Endodermal cell (in vitro differentiated cells): ENCODE results near the gene UGT1A10. TPM values are rescaled to one million over a fixed set of nuclear protein-coding genes. Genes with fewer than 3 reads are reported as not detected.

Source experiments
- DNase-seq: peaks from one replicate; pipeline ENCODE4 v3.0.0-alpha.2; 2017
- H3K27ac ChIP-seq: 2 replicates; pipeline ENCODE4 v1.5.1; 2013; ENCODE audit warnings: mild to moderate bottlenecking, low read depth, low read length, moderate library complexity
- H3K27me3 ChIP-seq: 2 replicates; pipeline ENCODE4 v1.6.1; 2013; ENCODE audit warnings: mild to moderate bottlenecking, low read length, moderate library complexity; ENCODE audit not compliant: insufficient read depth, control insufficient read depth, poor library complexity, severe bottlenecking
- H3K36me3 ChIP-seq: 2 replicates; pipeline ENCODE4 v1.7.0; 2013; ENCODE audit warnings: mild to moderate bottlenecking, low read length, moderate library complexity; ENCODE audit not compliant: control insufficient read depth, insufficient read depth
- H3K4me1 ChIP-seq: one replicate; pipeline ENCODE4 v1.7.0; 2013; ENCODE audit warnings: low read length; ENCODE audit not compliant: control insufficient read depth, insufficient read depth
- H3K4me3 ChIP-seq: 2 replicates; pipeline ENCODE4 v1.5.1; 2013; ENCODE audit warnings: mild to moderate bottlenecking, low read length, moderate library complexity
- H3K9ac ChIP-seq: 2 replicates; pipeline ENCODE4 v1.6.1; 2013; ENCODE audit warnings: mild to moderate bottlenecking, low read length, moderate library complexity; ENCODE audit not compliant: poor library complexity, severe bottlenecking; ENCODE audit errors: extremely low read depth
- H3K9me3 ChIP-seq: 2 replicates; pipeline ENCODE4 v1.6.1; 2013; ENCODE audit warnings: mild to moderate bottlenecking, low read length, moderate library complexity; ENCODE audit not compliant: control insufficient read depth
- H3K27ac Mint-ChIP-seq: 2 replicates; pipeline ENCODE4 v1.8.0; 2020; ENCODE audit warnings: mixed read lengths
- H3K27me3 Mint-ChIP-seq: 2 replicates; pipeline ENCODE4 v1.8.0; 2021; ENCODE audit warnings: mild to moderate bottlenecking, mixed read lengths; ENCODE audit not compliant: insufficient read depth
- H3K36me3 Mint-ChIP-seq: 2 replicates; pipeline ENCODE4 v1.8.0; 2020; ENCODE audit warnings: low read depth, mixed read lengths
- H3K4me1 Mint-ChIP-seq: 2 replicates; pipeline ENCODE4 v1.8.0; 2020; ENCODE audit warnings: mixed read lengths
- H3K4me3 Mint-ChIP-seq: 2 replicates; pipeline ENCODE4 v1.8.0; 2020; ENCODE audit warnings: mild to moderate bottlenecking, moderate library complexity, mixed read lengths
- H3K9me3 Mint-ChIP-seq: 2 replicates; pipeline ENCODE4 v1.8.0; 2020; ENCODE audit warnings: mild to moderate bottlenecking, mixed read lengths
- WGBS, 2 experiments: methylation state at CpG; one replicate each; pipeline versions ENCODE4 v1.1.5 to v1.1.7; 2013; ENCODE audit warnings: missing lambda C conversion rate in 2 of 2, mixed read lengths in 1 of 2; ENCODE audit not compliant: insufficient coverage in 1 of 2, insufficient read length in 1 of 2; 5-methylcytosine and 5-hydroxymethylcytosine counted together
- total RNA-seq, 2 donors: library from RNA; stranded (reverse); fragmentation: NEBNext Ultra II Directional in 1 of 2; extraction: Animal tissue kit (Norgen Biotek cat#: 25700) in 1 of 2; gene quantifications; 2 replicates in 1 of 2; 3 replicates in 1 of 2; pipeline ENCODE4 v1.2.1, GENCODE V29; 2021
- TF ChIP-seq, protein P1 (sequence below): fragments of 200-600 bp; sonication (generic); conservative IDR thresholded peaks from 2 replicates; pipeline ENCODE4 v1.5.0; 2021; ENCODE audit warnings: antibody characterized with exemption, mild to moderate bottlenecking

The UGT1A10 gene
- total RNA-seq, 2 donors from 2014 or later: 0.13 TPM; not detected in 1

DNA sequence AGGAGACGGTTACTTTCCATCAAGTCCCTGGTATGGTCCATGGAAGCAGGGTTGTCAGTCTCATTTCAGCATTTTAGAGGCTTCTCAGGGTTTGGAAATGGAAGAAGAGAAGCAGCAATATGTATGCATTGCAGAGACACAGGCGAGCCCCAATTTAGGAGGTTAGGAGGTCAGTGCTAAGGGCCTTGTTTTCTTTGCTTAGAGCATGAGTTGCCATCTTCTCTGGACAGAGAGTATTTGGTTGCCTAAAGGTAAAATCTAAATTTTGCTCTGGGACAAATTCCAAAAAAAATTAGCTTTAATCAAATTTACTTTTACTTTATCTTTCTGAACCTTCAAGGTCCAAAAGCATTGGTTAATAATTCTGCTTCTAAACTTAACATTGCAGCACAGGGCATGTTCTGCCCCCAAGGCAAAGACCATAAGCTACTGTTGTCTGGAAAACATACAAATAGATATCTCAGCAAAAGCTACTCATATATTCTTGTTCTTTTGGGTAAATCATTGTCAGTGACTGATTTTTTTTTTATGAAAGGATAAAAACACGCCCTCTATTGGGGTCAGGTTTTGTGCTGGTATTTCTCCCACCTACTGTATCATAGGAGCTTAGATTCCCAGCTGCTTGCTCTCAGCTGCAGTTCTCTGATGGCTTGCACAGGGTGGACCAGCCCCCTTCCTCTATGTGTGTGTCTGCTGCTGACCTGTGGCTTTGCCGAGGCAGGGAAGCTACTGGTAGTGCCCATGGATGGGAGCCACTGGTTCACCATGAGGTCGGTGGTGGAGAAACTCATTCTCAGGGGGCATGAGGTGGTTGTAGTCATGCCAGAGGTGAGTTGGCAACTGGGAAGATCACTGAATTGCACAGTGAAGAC lies 35.3 kb downstream of the UGT1A10 start, which contains the start of gene UGT1A9:
Gene UGT1A9, plus strand, starts transcription at position 609 of the 872 bp plus-strand sequence. Its CDS starts 37 bp downstream, at position 646.
- Mint-ChIP-seq H3K4me3 (no peak within 1 kb of the TSS), H3K9me3 (no peaks in the 10 kb centered on the region)

DNA sequence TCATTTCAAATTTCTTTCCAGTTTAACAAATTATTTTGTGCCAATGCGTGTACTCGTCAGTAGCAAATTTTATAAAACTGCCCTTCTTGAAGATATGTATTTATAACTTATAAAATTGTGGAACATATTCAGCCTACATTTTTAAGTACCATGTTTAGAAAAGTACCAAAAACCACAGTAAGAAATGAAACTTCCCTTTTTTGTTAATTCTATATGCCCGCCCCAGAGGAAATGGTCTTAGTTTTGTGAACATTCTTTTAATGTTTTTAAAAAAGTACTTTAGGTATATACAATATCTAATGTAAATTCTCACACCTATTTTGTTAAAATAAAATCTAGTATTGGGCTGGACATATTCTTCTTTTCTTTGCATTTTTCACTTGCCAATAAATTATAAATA lies 36.6 kb downstream of the UGT1A10 start:
- Mint-ChIP-seq H3K9me3 (no peaks in the 10 kb centered on the region), H3K4me1 (no peaks in the 10 kb centered on the region), H3K4me3 (no peak overlapping the region), H3K27ac (no peak overlapping the region), H3K36me3 (no peaks in the 10 kb centered on the region), H3K27me3 (peaks cover 11% of the 10 kb centered on the region)
- Histone ChIP-seq H3K27me3 (no peaks in the 10 kb centered on the region), H3K27ac (no peak overlapping the region), H3K4me3 (no peak overlapping the region), H3K36me3 (no peaks in the 10 kb centered on the region), H3K4me1 (no peaks in the 10 kb centered on the region), H3K9ac (no peak overlapping the region), H3K9me3 (no peaks in the 10 kb centered on the region)
- 63% methylated on average over 2 of the region's 3 CpGs; no CpG with 5 or more reads in 1 of the 2 experiments for WGBS, 2 experiments
- TF ChIP-seq, protein P1, sequence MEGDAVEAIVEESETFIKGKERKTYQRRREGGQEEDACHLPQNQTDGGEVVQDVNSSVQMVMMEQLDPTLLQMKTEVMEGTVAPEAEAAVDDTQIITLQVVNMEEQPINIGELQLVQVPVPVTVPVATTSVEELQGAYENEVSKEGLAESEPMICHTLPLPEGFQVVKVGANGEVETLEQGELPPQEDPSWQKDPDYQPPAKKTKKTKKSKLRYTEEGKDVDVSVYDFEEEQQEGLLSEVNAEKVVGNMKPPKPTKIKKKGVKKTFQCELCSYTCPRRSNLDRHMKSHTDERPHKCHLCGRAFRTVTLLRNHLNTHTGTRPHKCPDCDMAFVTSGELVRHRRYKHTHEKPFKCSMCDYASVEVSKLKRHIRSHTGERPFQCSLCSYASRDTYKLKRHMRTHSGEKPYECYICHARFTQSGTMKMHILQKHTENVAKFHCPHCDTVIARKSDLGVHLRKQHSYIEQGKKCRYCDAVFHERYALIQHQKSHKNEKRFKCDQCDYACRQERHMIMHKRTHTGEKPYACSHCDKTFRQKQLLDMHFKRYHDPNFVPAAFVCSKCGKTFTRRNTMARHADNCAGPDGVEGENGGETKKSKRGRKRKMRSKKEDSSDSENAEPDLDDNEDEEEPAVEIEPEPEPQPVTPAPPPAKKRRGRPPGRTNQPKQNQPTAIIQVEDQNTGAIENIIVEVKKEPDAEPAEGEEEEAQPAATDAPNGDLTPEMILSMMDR: no peak
- DNase-seq: no peak

More for the DNA sequence above, 35.3 kb downstream of the UGT1A10 start, which contains the start of gene UGT1A9:
- Mint-ChIP-seq H3K27ac (no peak within 1 kb of the TSS), H3K4me1 (no peaks in the 10 kb centered on the region), H3K27me3 (peaks cover 10% of the 10 kb centered on the region), H3K36me3 (no peaks in the 10 kb centered on the region)
- TF ChIP-seq, protein P1: no peak
- Histone ChIP-seq H3K27ac (no peak within 1 kb of the TSS), H3K4me1 (no peaks in the 10 kb centered on the region), H3K36me3 (no peaks in the 10 kb centered on the region), H3K27me3 (no peaks in the 10 kb centered on the region), H3K4me3 (no peak within 1 kb of the TSS), H3K9me3 (no peaks in the 10 kb centered on the region), H3K9ac (no peak within 1 kb of the TSS)
- no peak for DNase-seq
- 82 to 87% methylated on average over 2 to 5 of the region's 5 CpGs for WGBS, 2 experiments

DNA sequence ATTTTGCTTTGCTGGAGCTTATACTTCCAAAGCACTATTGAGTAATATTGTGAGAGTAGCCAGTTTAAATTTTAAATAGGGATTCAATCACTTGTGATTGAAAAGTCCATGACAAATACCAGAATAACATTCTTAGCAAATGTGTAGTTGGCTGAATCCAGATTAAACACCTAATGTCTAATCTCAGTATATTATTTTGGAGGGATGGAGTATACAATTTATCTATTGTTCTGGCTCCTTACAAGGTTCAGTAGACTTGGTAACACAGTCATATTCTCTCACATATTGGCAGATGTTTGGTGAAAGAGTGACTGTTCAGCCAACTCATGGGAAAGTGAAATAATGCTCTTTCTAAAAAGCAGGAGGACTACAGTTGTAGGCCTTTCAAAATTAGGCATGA lies 37.6 kb downstream of the UGT1A10 start:
- no peak for DNase-seq
- no peaks in the 10 kb centered on the region for H3K9me3 ChIP-seq
- Mint-ChIP-seq H3K4me3 (no peak overlapping the region), H3K36me3 (no peaks in the 10 kb centered on the region), H3K27ac (no peak overlapping the region), H3K27me3 (peaks cover 15% of the 10 kb centered on the region), H3K9me3 (no peaks in the 10 kb centered on the region), H3K4me1 (no peaks in the 10 kb centered on the region)
- H3K4me1 ChIP-seq: no peaks in the 10 kb centered on the region
- no peak overlapping the region for H3K27ac ChIP-seq
- H3K27me3 ChIP-seq: peaks cover 3% of the 10 kb centered on the region
- TF ChIP-seq, protein P1: no peak
- H3K36me3 ChIP-seq: no peaks in the 10 kb centered on the region
- no peak overlapping the region for H3K9ac ChIP-seq
- H3K4me3 ChIP-seq: no peak overlapping the region
